Mammary epithelial cell (primary cell): Measurements from ENCODE around the gene HSD11B1.

ENCODE experiments used
- CTCF ChIP-seq, 2 donors: IDR thresholded peaks in 1 of 2; conservative IDR thresholded peaks in 1 of 2; 2 replicates each; pipeline ENCODE4 v1.5.1; 2011 to 2012; ENCODE audit warnings: inconsistent platforms in 2 of 2, low read length in 2 of 2, mild to moderate bottlenecking in 2 of 2, control low read depth in 1 of 2, low read depth in 1 of 2; ENCODE audit not compliant: insufficient read depth in 1 of 2; ENCODE audit errors: extremely low read depth in 1 of 2
- EZH2 ChIP-seq: IDR thresholded peaks from 2 replicates; pipeline ENCODE4 v1.6.1; 2012; ENCODE audit warnings: low read length, inconsistent platforms, borderline replicate concordance

GRCh38 chr1:209756615-209757445 lies 52.2 kb downstream of the HSD11B1 start:
- TF ChIP-seq CTCF (conservative IDR thresholded peaks at IDR 0.05 in 1 of 2, IDR thresholded peaks at IDR 0.05 in 1 of 2; ENCODE audit: extremely low read depth in 1 of 2, insufficient read depth in 1 of 2, low read depth in 1 of 2, low read length in 2 of 2) (no peak), EZH2 (no peak)
